Heart left ventricle (tissue), 16 donors: ENCODE results near the gene RGS9. TPM values are rescaled to one million over a fixed set of nuclear protein-coding genes. Genes with fewer than 3 reads are reported as not detected.

Source experiments
- ATAC-seq, 4 donors: fragments of 200-7000 bp; cut with Tn5 transposase; one replicate each; pipeline ENCODE4 v1.9.1; 2020 to 2022; ENCODE audit warnings: moderate library complexity in 4 of 4, mild to moderate bottlenecking in 3 of 4, moderate number of reproducible peaks in 1 of 4
- DNase-seq, 5 donors: peaks; one replicate each; pipeline ENCODE4 v3.0.0-alpha.2; 2020
- H3K27ac ChIP-seq, 12 donors: fragments of 200-600 bp; sonication (generic) in 4 of 12; one replicate each; pipeline versions ENCODE4 v1.5.0 to v1.8.0; 2016 to 2022; ENCODE audit warnings: mild to moderate bottlenecking in 2 of 12
- H3K27me3 ChIP-seq, 9 donors: fragments of 200-600 bp; sonication (generic) in 2 of 9; one replicate each; pipeline versions ENCODE4 v1.5.1 to v1.8.0; 2016 to 2022; ENCODE audit warnings: mild to moderate bottlenecking in 3 of 9
- H3K36me3 ChIP-seq, 9 donors: fragments of 200-600 bp; sonication (generic) in 2 of 9; one replicate each; pipeline versions ENCODE4 v1.5.0 to v1.8.0; 2018 to 2022; ENCODE audit warnings: mild to moderate bottlenecking in 2 of 9
- H3K4me1 ChIP-seq, 12 donors: fragments of 200-600 bp; sonication (generic) in 4 of 12; one replicate each; pipeline versions ENCODE4 v1.5.0 to v1.8.0; 2016 to 2022; ENCODE audit warnings: mild to moderate bottlenecking in 3 of 12
- H3K4me3 ChIP-seq, 12 donors: fragments of 200-600 bp; sonication (generic) in 4 of 12; one replicate each; pipeline versions ENCODE4 v1.5.0 to v1.8.0; 2017 to 2022; ENCODE audit warnings: mild to moderate bottlenecking in 9 of 12, moderate library complexity in 4 of 12
- H3K9me3 ChIP-seq, 12 donors: fragments of 200-600 bp; sonication (generic) in 4 of 12; one replicate each; pipeline versions ENCODE4 v1.5.0 to v1.8.0; 2016 to 2022; ENCODE audit warnings: mild to moderate bottlenecking in 1 of 12
- CTCF ChIP-seq, 12 donors: fragments of 200-600 bp; sonication (generic) in 4 of 12; IDR thresholded peaks; one replicate each; pipeline versions ENCODE4 v1.5.0 to v1.8.0; 2018 to 2022; ENCODE audit warnings: antibody characterized with exemption in 12 of 12, mild to moderate bottlenecking in 5 of 12
- POLR2A ChIP-seq, 2 donors: fragments of 450-650 bp; IDR thresholded peaks; one replicate each; pipeline ENCODE4 v1.6.1; 2017; ENCODE audit warnings: antibody characterized with exemption in 2 of 2, mild to moderate bottlenecking in 2 of 2, moderate library complexity in 2 of 2
- WGBS, 4 donors: extraction: QIAGEN DNeasy Blood & Tissue Kit in 2 of 4; methylation state at CpG; one replicate each; pipeline versions ENCODE4 v1.1.5 to v1.1.7; 2013 to 2018; 5-methylcytosine and 5-hydroxymethylcytosine counted together
- intact Hi-C, 10 donors: fragments of 100-400 bp; cut with DNase I; formaldehyde crosslinking; loops; one replicate each; pipeline versions ENCODE4 v1.11.1 to v1.14.2; 2022
- polyA plus RNA-seq, 2 donors: library from polyadenylated mRNA; stranded (reverse); fragments of 200-250 nt; gene quantifications; one replicate each; pipeline ENCODE4 v1.2.3, GENCODE V29; 2013
- total RNA-seq, 9 donors: library from RNA; depleted of rRNA in 2 of 9; stranded (reverse); fragments of >200 nt in 2 of 9; fragmentation: NEBNext Ultra II Directional in 3 of 9; extraction: Animal tissue kit (Norgen Biotek cat#: 25700) in 3 of 9; gene quantifications; one replicate each; pipeline versions ENCODE4 v1.1.0 to v1.2.4, GENCODE V29; 2016 to 2023
- donor health status: ischemic (EF 13 %, LVEDD 7.1; RV severe dilation, severe dysfunction).
- donor health status: healthy with polysubstance abuse.
- donor health status: DM: no; HTN: yes; CAD: no.
- donor health status: DM: no; HTN: no; CAD: no.
- donor health status: ischemic (EF 25% LVEDD 6.9; RV normal size, moderate dysfunction).
- donor health status: ischemic (EF 25% LVEDD 5.7; RV mildly dilated, moderate dysfunction).
- donor health status: healthy.
- donor health status: DM: yes; HTN: yes; CAD: no.
- donor health status: ischemic (EF 35%, LVEDD 5.7; RV mildly dilated, moderate dysfunction).
- donor health status: nonischemic (EF 11% LVEDD 7.7; RV severe dilation, severe dysfunction).
- donor health status: DM: yes; HTN: yes; CAD: no.
- donor health status: PGD.
- donor health status: ischemic (EF 29% LVEDD 5.4; RV normal size, mild dysfunction).
- donor health status: nonischemic (EF 23%, LVEDD 6.1; RV moderate dilation, normal function).

Gene RGS9
- total and polyA plus RNA-seq, 11 donors: 0.68 to 5.1 (median 1.4) TPM

- no peaks in the 10 kb centered on the region for H3K9me3 ChIP-seq
- H3K4me1 ChIP-seq: no peaks in the 10 kb centered on the region
- peaks cover 0 to 13% (median 0%) of the 10 kb centered on the region in 9 donors for H3K27me3 ChIP-seq
- H3K36me3 ChIP-seq: no peaks in the 10 kb centered on the region
- TF ChIP-seq POLR2A (IDR thresholded peaks at IDR 0.05): no peak
- TF ChIP-seq CTCF (IDR thresholded peaks at IDR 0.05): no peak
- H3K4me3 ChIP-seq: no peak overlapping the region
- intact Hi-C loops: loop anchor here in 1 of 10 donors (10.0 kb wide), 1 partner anchor 286 kb away; no protein-coding TSS in a partner anchor
- DNase-seq: no peak
- ATAC-seq: no peak
- H3K27ac ChIP-seq: no peak overlapping the region
- WGBS, 4 donors: 51 to 56% (median 52%) methylated on average over 5 of the region's 5 CpGs
Observed at GRCh38 chr17:65130832-65131231, 6.3 kb upstream of the RGS9 start.

DNA sequence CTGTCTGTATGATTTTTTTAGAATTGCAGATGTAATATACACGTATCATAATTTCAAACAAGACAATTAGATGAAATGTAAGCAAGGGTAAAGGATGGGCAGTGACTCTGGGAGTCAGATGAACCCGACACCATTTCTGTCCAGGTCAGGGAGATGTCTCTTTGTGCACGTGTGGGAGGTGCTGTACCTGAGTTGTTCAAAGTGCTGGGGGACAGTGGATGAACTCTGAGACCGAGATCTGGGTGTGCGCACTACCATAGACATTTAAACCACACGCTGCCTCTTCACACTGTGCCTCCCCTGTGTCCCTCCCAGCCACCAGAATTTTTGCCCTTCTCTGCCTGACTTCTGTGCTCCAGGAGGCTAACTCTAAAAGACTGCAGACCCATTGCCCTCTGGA lies 5.9 kb upstream of the RGS9 start:
- Histone ChIP-seq H3K27me3 (peaks cover 0 to 13% (median 0%) of the 10 kb centered on the region in 9 donors), H3K4me1 (no peaks in the 10 kb centered on the region), H3K27ac (no peak overlapping the region), H3K9me3 (no peaks in the 10 kb centered on the region), H3K36me3 (no peaks in the 10 kb centered on the region), H3K4me3 (no peak overlapping the region)
- DNase-seq (no peak), ATAC-seq (no peak)
- intact Hi-C loops: loop anchor here in 1 of 10 donors (10.0 kb wide), 1 partner anchor 286 kb away; no protein-coding TSS in a partner anchor
- 58 to 88% (median 82%) methylated on average over 6 of the region's 6 CpGs for WGBS, 4 donors
- no peak for TF ChIP-seq POLR2A (IDR thresholded peaks at IDR 0.05)
- no peak for TF ChIP-seq CTCF (IDR thresholded peaks at IDR 0.05)

- TF ChIP-seq POLR2A (IDR thresholded peaks at IDR 0.05) (no peak), CTCF (IDR thresholded peaks at IDR 0.05) (no peak)
- Histone ChIP-seq H3K36me3 (no peaks in the 10 kb centered on the region), H3K27ac (no peak overlapping the region), H3K4me3 (no peak overlapping the region), H3K4me1 (peaks cover 0 to 3% (median 0%) of the 10 kb centered on the region in 12 donors), H3K9me3 (no peaks in the 10 kb centered on the region), H3K27me3 (peaks cover 0 to 13% (median 0%) of the 10 kb centered on the region in 9 donors)
- WGBS, 4 donors: 93 to 94% (median 94%) methylated on average over 5 of the region's 5 CpGs
- intact Hi-C loops: loop anchor here in 1 of 10 donors (10.0 kb wide), 1 partner anchor 287 kb away; no protein-coding TSS in a partner anchor
- ATAC-seq: no peak
- no peak for DNase-seq
Observed at GRCh38 chr17:65131946-65132345, 5.2 kb upstream of the RGS9 start.

GRCh38 chr17:65134035-65134434 lies 3.1 kb upstream of the RGS9 start:
- intact Hi-C loops: loop anchor here in 1 of 10 donors (10.0 kb wide), 1 partner anchor 289 kb away; no protein-coding TSS in a partner anchor
- 81 to 93% (median 88%) methylated on average over 2 of the region's 2 CpGs for WGBS, 4 donors

More at GRCh38 chr17:65134035-65134434, 3.1 kb upstream of the RGS9 start:
- H3K4me1 ChIP-seq: peaks cover 0 to 15% (median 7%) of the 10 kb centered on the region in 12 donors
- peaks cover 0 to 6% (median 0%) of the 10 kb centered on the region in 9 donors for H3K27me3 ChIP-seq
- no peak overlapping the region for H3K27ac ChIP-seq
- H3K9me3 ChIP-seq: no peaks in the 10 kb centered on the region
- no peaks in the 10 kb centered on the region for H3K36me3 ChIP-seq
- no peak for DNase-seq
- H3K4me3 ChIP-seq: no peak overlapping the region
- TF ChIP-seq CTCF (IDR thresholded peaks at IDR 0.05): no peak
- TF ChIP-seq POLR2A (IDR thresholded peaks at IDR 0.05): no peak
- no peak for ATAC-seq
